H1 (cell line): ENCODE measurements around the gene MTX1. TPM values are rescaled to one million over a fixed set of nuclear protein-coding genes. Genes with fewer than 3 reads are reported as not detected.
"Not testable (repeated sequence)": the region's sequence is repeated elsewhere in the genome, so short reads cannot be mapped to it uniquely, and the experiment has no call there.

Experiments used
- CTCF ChIA-PET: fragments of 300-600 bp; sonication (Branson Sonifier 250); formaldehyde crosslinking; loops from one replicate; lab custom pipeline; 2021; ENCODE audit not compliant: partially characterized antibody; lab: Charles Lee
- POLR2A ChIA-PET: fragments of 300-600 bp; sonication (Branson Sonifier 250); formaldehyde crosslinking; loops from one replicate; lab custom pipeline; 2021; ENCODE audit warnings: inconsistent platforms; ENCODE audit not compliant: partially characterized antibody; lab: Charles Lee
- DNase-seq, 2 experiments: peaks; one replicate each; pipeline versions ENCODE4 v3.0.0 to v3.0.0-alpha.2; 2010 to 2022; ENCODE audit warnings: low spot score in 2 of 2, low read depth in 1 of 2, mixed read lengths in 1 of 2
- FAIRE-seq: peaks from 2 replicates; lab custom pipeline; 2011; peaks lifted over from hg19 to GRCh38; lab: Jason Lieb, UNC
- H2AFZ ChIP-seq: 2 replicates; pipeline ENCODE4 v1.8.1; 2012; ENCODE audit warnings: low read length, inconsistent platforms
- H2AK5ac ChIP-seq: 2 replicates; pipeline ENCODE4 v1.6.1; 2013; ENCODE audit warnings: low read depth, low read length
- H2BK120ac ChIP-seq: replicated peaks from 2 replicates; pipeline ENCODE3; 2013; ENCODE audit warnings: low read depth, low read length, inconsistent platforms
- H2BK12ac ChIP-seq: 2 replicates; pipeline ENCODE4 v1.6.1; 2013; ENCODE audit warnings: low read depth, low read length
- H2BK15ac ChIP-seq: 2 replicates; pipeline ENCODE4 v1.6.1; 2013; ENCODE audit warnings: low read length
- H2BK20ac ChIP-seq: 2 replicates; pipeline ENCODE4 v1.6.1; 2013; ENCODE audit warnings: low read length
- H2BK5ac ChIP-seq: 2 replicates; pipeline ENCODE4 v1.6.1; 2013; ENCODE audit warnings: low read depth, low read length
- H3K14ac ChIP-seq: 2 replicates; pipeline ENCODE4 v1.6.1; 2013; ENCODE audit warnings: inconsistent platforms; ENCODE audit not compliant: insufficient read length
- H3K18ac ChIP-seq: 2 replicates; pipeline ENCODE4 v1.6.1; 2013; ENCODE audit warnings: low read length; ENCODE audit errors: extremely low read depth
- H3K23ac ChIP-seq: 2 replicates; pipeline ENCODE4 v1.6.1; 2013; ENCODE audit warnings: inconsistent platforms; ENCODE audit not compliant: insufficient read length
- H3K23me2 ChIP-seq: 2 replicates; pipeline ENCODE4 v1.6.1; 2013; ENCODE audit warnings: low read depth, low read length
- H3K27ac ChIP-seq: 2 replicates; pipeline ENCODE4 v1.6.1; 2011; ENCODE audit warnings: low read depth, low read length, inconsistent platforms
- H3K27me3 ChIP-seq, 4 experiments: replicated peaks in 1 of 4; 1 replicate in 1 of 4; 2 replicates in 3 of 4; pipeline versions ENCODE4 v1.6.1 to v1.8.1; 2011 to 2013; ENCODE audit warnings: low read length in 3 of 4, mild to moderate bottlenecking in 3 of 4, inconsistent platforms in 2 of 4, mixed read lengths in 2 of 4, moderate library complexity in 1 of 4; ENCODE audit not compliant: control insufficient read depth in 3 of 4, insufficient read depth in 3 of 4; ENCODE audit errors: extremely low read depth in 1 of 4
- H3K36me3 ChIP-seq, 4 experiments: 2 replicates each; pipeline versions ENCODE4 v1.6.1 to v1.8.1; 2011 to 2013; ENCODE audit warnings: mild to moderate bottlenecking in 4 of 4, low read length in 3 of 4, moderate library complexity in 2 of 4, control low read depth in 1 of 4, inconsistent platforms in 1 of 4; ENCODE audit not compliant: insufficient read depth in 4 of 4, control insufficient read depth in 2 of 4
- H3K4ac ChIP-seq: replicated peaks from 2 replicates; pipeline ENCODE3; 2013; ENCODE audit warnings: low read length, low read depth, mixed read lengths, inconsistent platforms; ENCODE audit not compliant: insufficient read length
- H3K4me1 ChIP-seq, 4 experiments: replicated peaks in 1 of 4; 1 replicate in 1 of 4; 2 replicates in 3 of 4; pipeline versions ENCODE4 v1.6.1 to v1.8.1; 2011 to 2013; ENCODE audit warnings: low read length in 3 of 4, inconsistent platforms in 2 of 4, mixed read lengths in 1 of 4; ENCODE audit not compliant: insufficient read depth in 4 of 4, control insufficient read depth in 3 of 4
- H3K4me2 ChIP-seq, 2 experiments: 2 replicates each; pipeline versions ENCODE4 v1.6.1 to v1.8.1; 2011 to 2013; ENCODE audit warnings: low read depth in 2 of 2, low read length in 2 of 2, control low read depth in 1 of 2, inconsistent platforms in 1 of 2, mild to moderate bottlenecking in 1 of 2; ENCODE audit not compliant: insufficient read depth in 1 of 2
- H3K4me3 ChIP-seq, 4 experiments: fragments of 200-600, 300-600 bp in 1 of 4; sonication (generic), shearing (Covaris generic), sonication (Bioruptor Twin) in 1 of 4; 2 replicates each; pipeline versions ENCODE4 v1.5.1 to v1.8.1; 2011 to 2016; ENCODE audit warnings: low read length in 4 of 4, low read depth in 3 of 4, control low read depth in 2 of 4, inconsistent platforms in 2 of 4, mild to moderate bottlenecking in 2 of 4, mixed read lengths in 1 of 4, moderate library complexity in 1 of 4; ENCODE audit not compliant: insufficient read depth in 2 of 4; ENCODE audit errors: extremely low read depth in 1 of 4
- H3K56ac ChIP-seq: replicated peaks from 2 replicates; pipeline ENCODE3; 2013; ENCODE audit warnings: low read depth, mild to moderate bottlenecking, mixed read lengths, low read length, inconsistent platforms; ENCODE audit not compliant: insufficient read length
- H3K79me1 ChIP-seq: 2 replicates; pipeline ENCODE4 v1.6.1; 2013; ENCODE audit warnings: low read depth, low read length, control low read depth
- H3K79me2 ChIP-seq, 2 experiments: 2 replicates each; pipeline versions ENCODE4 v1.6.1 to v1.8.1; 2012 to 2013; ENCODE audit warnings: low read length in 2 of 2, mild to moderate bottlenecking in 2 of 2, inconsistent platforms in 1 of 2; ENCODE audit not compliant: insufficient read depth in 2 of 2, control insufficient read depth in 1 of 2
- H3K9ac ChIP-seq, 4 experiments: replicated peaks in 1 of 4; 1 replicate in 1 of 4; 2 replicates in 3 of 4; pipeline versions ENCODE4 v1.6.1 to v1.8.1; 2011 to 2013; ENCODE audit warnings: low read depth in 3 of 4, low read length in 3 of 4, control low read depth in 2 of 4, mild to moderate bottlenecking in 2 of 4, moderate library complexity in 2 of 4, inconsistent platforms in 1 of 4; ENCODE audit errors: extremely low read depth in 1 of 4
- H3K9me3 ChIP-seq, 2 experiments: 2 replicates each; pipeline versions ENCODE4 v1.6.1 to v1.8.1; 2012 to 2013; ENCODE audit warnings: mild to moderate bottlenecking in 2 of 2, moderate library complexity in 2 of 2, control low read depth in 1 of 2, inconsistent platforms in 1 of 2, low read depth in 1 of 2, low read length in 1 of 2, mixed read lengths in 1 of 2; ENCODE audit not compliant: insufficient read depth in 2 of 2
- H4K20me1 ChIP-seq, 2 experiments: replicated peaks in 1 of 2; 2 replicates each; pipeline versions ENCODE3 to v1.8.1; 2011 to 2013; ENCODE audit warnings: inconsistent platforms in 2 of 2, low read length in 2 of 2, mild to moderate bottlenecking in 1 of 2; ENCODE audit not compliant: insufficient read depth in 2 of 2, control insufficient read depth in 1 of 2
- H4K5ac ChIP-seq: 2 replicates; pipeline ENCODE4 v1.6.1; 2013; ENCODE audit warnings: low read length, low read depth, mixed read lengths, inconsistent platforms; ENCODE audit not compliant: insufficient read length
- H4K8ac ChIP-seq: 2 replicates; pipeline ENCODE4 v1.8.0; 2013; ENCODE audit warnings: mild to moderate bottlenecking, moderate library complexity, low read length, inconsistent platforms; ENCODE audit not compliant: insufficient read depth; ENCODE audit errors: extremely low read depth
- H4K91ac ChIP-seq: replicated peaks from 2 replicates; pipeline ENCODE3; 2013; ENCODE audit warnings: low read length, mixed read lengths, inconsistent platforms; ENCODE audit not compliant: insufficient read length
- WGBS, 2 experiments: shearing (Covaris generic) in 1 of 2; methylation state at CpG; one replicate each; pipeline versions ENCODE4 v1.1.6 to v1.1.7; 2013 to 2015; ENCODE audit warnings: low lambda C conversion rate in 2 of 2, mixed read lengths in 2 of 2, inconsistent platforms in 1 of 2, low coverage in 1 of 2, missing lambda C conversion rate in 1 of 2; ENCODE audit not compliant: insufficient replicate concordance in 2 of 2, insufficient coverage in 1 of 2, insufficient read length in 1 of 2; ENCODE audit errors: extremely low coverage in 1 of 2, missing lambda C conversion rate in 1 of 2; 5-methylcytosine and 5-hydroxymethylcytosine counted together
- polyA plus RNA-seq, 7 experiments: library from polyadenylated mRNA; depleted of rRNA in 3 of 7; stranded (reverse) in 5 of 7; unstranded in 2 of 7; fragments of >200 nt in 5 of 7; fragments of 200-250 nt in 2 of 7; gene quantifications; 1 replicate in 5 of 7; 2 replicates in 1 of 7; 4 replicates in 1 of 7; pipeline versions ENCODE4 v1.2.1 to v1.2.3, GENCODE V29; 2011 to 2013; ENCODE audit warnings: missing spikeins in 2 of 7, mixed read lengths in 2 of 7
- total RNA-seq: library from RNA; stranded (reverse); fragmentation: NEBNext Ultra II Directional; extraction: Animal tissue kit (Norgen Biotek cat#: 25700); gene quantifications from 2 replicates; pipeline ENCODE4 v1.2.1, GENCODE V29; 2021

The MTX1 gene
- total and polyA plus RNA-seq, 2 of the 8 experiments (the other 6 are each of a cell fraction or from before 2014, with no cell fraction given), result 47.9 to 131 TPM

DNA sequence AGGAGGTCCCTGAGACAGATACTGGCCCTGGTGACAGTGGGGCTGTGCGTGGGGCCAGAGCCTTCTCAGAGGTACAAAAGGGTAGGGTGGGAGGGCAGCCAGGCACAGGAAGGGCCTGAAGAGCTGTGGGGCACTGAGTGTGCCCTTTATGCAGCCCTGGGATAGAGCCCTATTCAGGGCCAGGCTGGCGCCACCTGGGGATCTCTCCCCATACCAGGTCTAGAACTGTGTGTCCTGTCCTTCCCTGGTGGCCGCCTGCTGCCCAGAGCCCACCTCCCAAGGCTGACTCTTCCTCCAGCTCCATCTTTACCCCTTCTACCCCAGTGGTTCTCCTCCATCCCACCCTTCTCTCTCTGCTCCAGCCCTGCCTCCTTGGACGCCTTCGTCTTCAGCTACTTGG is 25.0 kb downstream of the MTX1 start:
- H4K8ac ChIP-seq, H3K79me2 ChIP-seq, H3K14ac ChIP-seq, H3K18ac ChIP-seq, H3K79me1 ChIP-seq, H3K36me3 ChIP-seq, H3K9me3 ChIP-seq, H2AK5ac ChIP-seq, FAIRE-seq, H3K23ac ChIP-seq, H2BK20ac ChIP-seq, CTCF ChIA-PET, H2BK15ac ChIP-seq, H3K4me1 ChIP-seq, H2AFZ ChIP-seq, H3K23me2 ChIP-seq, H3K4ac ChIP-seq, H3K56ac ChIP-seq, H3K27ac ChIP-seq, H4K20me1 ChIP-seq, H3K9ac ChIP-seq, H3K27me3 ChIP-seq, H2BK120ac ChIP-seq, H2BK12ac ChIP-seq, POLR2A ChIA-PET, H4K5ac ChIP-seq, DNase-seq, H4K91ac ChIP-seq, H3K4me3 ChIP-seq, H3K4me2 ChIP-seq, H2BK5ac ChIP-seq: not testable (repeated sequence)
- WGBS, 2 experiments, result 83% methylated on average over 1 of the region's 5 CpGs; no CpG with 5 or more reads in 1 of the 2 experiments

- H2BK120ac ChIP-seq, H2AFZ ChIP-seq, H3K36me3 ChIP-seq, H2BK12ac ChIP-seq, H2BK15ac ChIP-seq, DNase-seq, H3K4ac ChIP-seq, H3K14ac ChIP-seq, H2BK5ac ChIP-seq, H2BK20ac ChIP-seq, H3K27ac ChIP-seq, H3K18ac ChIP-seq, H4K20me1 ChIP-seq, H3K23me2 ChIP-seq, H3K9me3 ChIP-seq, CTCF ChIA-PET, H3K4me1 ChIP-seq, H3K4me2 ChIP-seq, H4K8ac ChIP-seq, H3K27me3 ChIP-seq, H3K23ac ChIP-seq, H4K5ac ChIP-seq, POLR2A ChIA-PET, H3K79me2 ChIP-seq, H3K4me3 ChIP-seq, H2AK5ac ChIP-seq, H3K9ac ChIP-seq, H4K91ac ChIP-seq, H3K56ac ChIP-seq, H3K79me1 ChIP-seq, FAIRE-seq: not testable (repeated sequence)
- WGBS, 2 experiments, result 86% methylated on average over 5 of the region's 9 CpGs; no CpG with 5 or more reads in 1 of the 2 experiments
These were observed 26.9 kb downstream of the MTX1 start for GRCh38 chr1:155235375-155235774.
